GM18499 (cell line): ENCODE data around the gene RIBC2.
"Not testable (repeated sequence)": the region's sequence is repeated elsewhere in the genome, so short reads cannot be mapped to it uniquely, and the experiment has no call there.

ENCODE experiments used
- ATAC-seq: cut with Tn5 transposase; IDR thresholded peaks from one replicate; pipeline ENCODE4 v1.9.1; 2021; ENCODE audit warnings: moderate number of reproducible peaks; ENCODE audit not compliant: insufficient read depth, unreplicated experiment

The RIBC2 gene

DNA sequence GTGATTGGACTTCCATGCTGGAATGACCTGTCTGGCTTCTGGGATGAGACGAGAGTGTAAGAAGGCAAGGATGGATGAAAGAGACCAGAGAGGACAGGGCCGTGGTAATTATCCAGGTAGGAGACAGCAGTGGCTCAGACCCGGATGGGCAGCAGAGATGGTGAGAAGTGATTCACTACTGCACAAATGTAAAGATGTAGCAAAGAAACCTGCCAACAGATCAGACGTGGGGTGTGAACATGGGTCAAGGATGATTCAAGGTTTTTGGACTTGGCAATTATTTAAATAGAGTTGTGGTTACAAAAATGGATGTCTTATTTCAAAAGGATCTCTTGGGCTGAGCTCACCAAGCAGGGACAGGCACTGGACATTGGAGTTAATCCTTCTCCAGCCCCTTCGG, 32.7 kb downstream of the RIBC2 start:
- ATAC-seq = no peak

DNA sequence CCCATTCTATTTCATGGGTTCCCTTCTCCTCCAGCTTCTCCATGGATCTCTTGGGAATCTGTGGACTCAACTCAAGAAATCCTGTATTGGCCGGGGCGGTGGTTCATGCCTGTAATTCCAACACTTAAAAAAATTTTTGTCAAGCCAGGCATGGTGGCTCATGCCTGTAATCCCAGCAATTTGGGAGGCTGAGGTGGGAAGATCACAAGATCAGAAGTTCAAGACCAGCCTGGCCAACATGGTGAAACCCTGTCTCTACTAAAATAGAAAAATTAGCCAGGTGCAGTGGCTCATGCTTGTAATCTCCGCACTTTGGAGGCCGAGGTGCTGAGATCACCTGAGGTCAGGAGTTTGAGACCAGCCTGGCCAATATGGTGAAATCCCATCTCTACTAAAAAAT, 34.1 kb downstream of the RIBC2 start:
- ATAC-seq = not testable (repeated sequence)

DNA sequence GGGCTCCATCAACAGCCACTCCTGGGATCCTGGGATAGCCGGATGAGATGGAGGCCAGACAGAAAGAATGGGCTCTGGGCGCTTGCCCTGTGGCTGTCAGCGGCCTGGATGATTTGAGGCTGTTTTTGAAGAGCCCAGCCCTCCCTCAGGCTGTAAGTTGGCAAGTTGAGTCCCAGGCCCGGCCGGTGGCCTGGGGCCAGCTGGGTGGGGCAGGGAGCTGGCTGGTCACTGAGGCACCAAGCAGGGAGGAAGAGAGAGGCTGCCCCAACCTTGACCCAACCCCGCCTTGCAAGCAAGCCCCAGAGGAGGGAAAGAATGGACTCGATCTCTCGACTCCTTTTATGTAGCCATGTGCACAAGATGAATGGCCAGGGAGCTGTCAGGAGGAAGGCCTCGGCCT, 34.9 kb downstream of the RIBC2 start:
- ATAC-seq = no peak

DNA sequence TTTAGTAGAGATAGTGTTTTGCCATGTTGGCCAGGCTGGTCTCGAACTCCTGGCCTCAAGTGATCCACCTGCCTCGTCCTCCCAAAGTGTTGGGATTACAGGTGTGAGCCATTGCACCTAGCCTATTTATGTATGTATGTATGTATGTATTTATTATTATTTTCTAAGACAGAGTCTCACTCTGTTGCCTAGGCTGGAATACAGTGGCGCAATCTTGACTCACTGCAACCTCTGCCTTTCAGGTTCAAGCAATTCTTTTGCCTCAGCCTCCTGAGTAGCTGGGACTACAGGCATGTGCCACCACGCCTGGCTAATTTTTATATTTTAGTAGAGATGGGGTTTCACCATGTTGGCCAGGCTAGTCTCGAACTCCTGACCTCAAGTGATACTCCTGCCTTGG, 35.9 kb downstream of the RIBC2 start:
- not testable (repeated sequence) for ATAC-seq

DNA sequence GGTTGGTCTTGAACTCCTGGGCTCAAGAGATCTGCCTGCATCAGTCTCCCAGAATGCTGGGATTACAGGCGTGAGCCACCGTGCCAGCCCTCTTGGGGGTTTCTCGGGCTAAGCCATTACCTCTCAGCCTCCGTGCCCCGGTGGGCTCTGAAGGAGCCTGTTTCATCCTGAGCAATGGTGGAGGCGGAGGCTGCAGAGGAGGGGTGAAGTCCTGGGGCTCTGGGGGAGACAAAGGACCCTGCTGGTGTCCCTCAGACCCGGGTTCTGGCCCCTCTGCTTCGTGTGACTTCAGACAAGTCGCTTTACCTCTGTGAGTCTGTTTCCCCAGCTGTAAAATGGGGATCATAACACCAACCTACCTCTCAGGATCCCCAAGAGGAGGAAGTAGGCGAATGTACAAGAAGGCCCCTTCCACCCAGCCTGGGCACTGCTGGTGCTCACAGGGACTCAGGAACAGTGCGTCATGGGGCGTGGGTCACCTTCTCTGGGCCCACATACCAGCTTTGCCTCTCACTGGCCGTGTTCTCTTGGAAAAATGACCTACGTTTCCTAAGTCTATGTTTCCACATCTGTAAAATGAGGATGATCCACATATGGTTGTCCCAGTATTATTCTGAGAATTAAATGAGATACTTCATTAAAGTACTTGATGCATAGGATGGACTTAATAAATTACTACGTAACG, 36.8 kb downstream of the RIBC2 start:
- no peak for ATAC-seq

DNA sequence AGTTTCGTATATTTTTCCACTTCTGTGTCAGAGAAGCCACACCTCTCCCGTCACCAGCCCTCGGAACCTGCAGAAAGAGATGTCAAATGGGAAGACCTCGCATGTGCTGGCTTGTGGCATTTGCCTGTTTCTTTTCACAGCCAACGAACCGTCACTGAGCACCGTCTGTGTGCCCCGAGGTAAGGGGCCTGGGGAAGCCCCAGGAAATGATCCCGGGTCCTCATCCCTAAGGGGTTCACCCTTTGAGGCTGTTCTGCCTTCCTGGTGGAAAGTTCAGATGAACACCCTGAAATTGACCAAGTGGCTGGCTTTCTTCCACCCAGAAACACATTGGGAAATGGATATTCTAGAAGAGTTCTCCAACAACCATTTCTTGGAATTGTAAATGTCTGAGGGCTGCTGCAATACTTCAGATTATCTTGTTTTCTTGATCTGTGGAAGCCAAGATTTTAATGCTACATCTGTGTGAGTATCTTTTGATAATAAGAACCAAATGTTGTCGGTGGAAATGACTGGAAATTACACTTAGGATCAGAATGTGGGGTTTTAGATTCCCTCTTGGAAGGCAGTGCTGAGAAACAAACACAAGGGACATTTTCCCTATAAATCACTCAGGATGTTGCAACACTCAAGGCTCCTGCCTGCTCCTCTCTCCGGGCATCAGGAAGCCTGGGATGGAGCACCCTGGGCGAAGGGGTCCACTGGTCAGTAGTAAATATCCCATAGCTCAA, 37.6 kb downstream of the RIBC2 start:
- ATAC-seq = no peak

DNA sequence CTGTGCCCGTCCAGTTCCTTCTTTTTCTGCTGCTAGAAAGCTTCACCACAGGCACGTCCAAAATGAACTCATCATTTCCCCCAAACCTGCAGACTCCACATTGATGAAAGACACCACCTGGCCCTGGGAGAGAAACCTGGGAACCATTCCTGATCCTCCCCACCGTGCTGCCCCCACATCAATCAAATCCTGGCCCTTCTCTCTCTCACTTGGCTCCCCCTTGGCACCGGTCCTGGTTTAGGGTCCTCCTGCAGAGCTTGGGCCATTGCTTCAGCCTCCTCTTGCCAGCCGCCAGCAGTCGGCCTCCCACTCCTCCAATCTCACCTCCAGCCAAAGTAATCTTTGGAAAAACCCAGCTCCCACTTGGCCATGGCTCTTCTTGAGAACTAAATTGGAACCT, 38.5 kb downstream of the RIBC2 start:
- no peak for ATAC-seq

DNA sequence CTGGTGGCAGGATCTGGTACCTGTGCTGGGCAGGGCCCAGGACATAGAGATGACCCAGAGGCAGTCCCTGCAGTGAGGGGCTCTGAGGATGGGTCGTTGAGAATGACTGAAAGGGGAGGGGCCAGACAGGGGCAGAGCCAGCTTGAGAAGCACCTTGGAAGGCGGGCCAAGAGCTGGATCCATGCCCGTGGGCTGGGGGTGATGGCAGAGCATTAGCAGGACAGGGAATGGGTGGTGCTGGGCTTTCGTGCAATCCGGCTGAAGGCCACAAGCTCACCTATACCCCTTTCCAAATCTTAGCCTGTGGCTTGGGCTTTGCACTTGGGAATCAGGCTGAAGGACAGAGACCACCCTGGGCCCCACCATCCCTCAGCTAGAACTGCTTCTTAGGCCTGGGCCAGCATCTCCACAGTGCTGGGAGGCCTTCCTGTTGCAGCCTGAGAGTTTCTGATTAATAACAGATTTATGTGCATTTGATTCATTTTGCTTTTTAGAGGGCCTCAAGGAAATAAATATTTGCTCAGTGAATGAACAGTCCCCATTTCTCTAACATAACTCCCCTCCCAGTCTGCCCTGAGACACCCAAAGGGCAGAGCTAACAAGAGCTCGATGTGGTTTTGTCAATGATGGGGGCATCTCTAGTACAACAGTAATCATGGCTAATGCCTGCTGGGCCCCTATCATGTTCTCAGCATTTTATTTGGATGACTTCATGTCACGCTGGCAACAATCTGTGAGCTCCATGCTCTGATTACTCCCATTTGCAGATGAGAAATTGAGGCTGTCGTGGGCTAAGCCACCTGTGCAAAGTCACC, 39.3 kb downstream of the RIBC2 start:
- no peak for ATAC-seq

DNA sequence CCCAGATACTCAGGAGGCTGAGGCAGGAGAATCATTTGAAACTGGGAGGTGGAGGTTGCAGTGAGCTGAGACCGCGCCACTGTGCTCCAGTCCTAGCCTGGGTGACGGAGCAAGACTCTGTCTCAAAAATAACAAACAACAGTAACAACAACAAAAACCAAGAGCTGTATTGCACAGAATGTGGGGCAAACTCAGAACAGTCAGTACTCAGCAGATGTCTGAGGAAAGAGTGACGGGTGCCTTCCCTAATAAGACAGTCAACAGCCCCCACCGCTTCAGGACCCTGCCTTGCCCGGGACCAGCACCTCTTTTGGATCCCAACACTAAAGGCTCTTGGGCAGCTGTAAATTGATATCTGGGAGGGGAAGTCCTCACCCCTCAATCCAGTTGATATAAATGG, 40.3 kb downstream of the RIBC2 start:
- ATAC-seq = no peak

DNA sequence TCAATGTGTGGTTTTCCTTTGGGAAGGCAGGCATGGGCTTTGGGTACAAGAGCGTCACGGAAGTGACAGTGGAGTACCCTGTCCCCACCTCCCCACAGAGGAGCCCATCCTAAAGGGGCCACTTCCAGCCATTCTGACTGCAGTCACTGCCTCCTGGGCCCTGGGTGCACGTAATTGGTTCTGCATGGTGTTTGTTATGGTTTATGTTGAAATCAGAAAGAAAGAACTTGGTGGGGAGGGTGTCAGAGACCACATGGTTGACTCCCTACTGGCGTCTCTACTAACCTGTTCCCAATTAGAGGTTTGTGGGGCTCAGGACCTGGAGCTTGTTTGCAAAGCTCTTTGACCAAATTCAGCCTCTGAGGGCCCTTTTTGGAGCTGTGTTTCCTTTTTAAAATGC, 40.8 kb downstream of the RIBC2 start:
- no peak for ATAC-seq

DNA sequence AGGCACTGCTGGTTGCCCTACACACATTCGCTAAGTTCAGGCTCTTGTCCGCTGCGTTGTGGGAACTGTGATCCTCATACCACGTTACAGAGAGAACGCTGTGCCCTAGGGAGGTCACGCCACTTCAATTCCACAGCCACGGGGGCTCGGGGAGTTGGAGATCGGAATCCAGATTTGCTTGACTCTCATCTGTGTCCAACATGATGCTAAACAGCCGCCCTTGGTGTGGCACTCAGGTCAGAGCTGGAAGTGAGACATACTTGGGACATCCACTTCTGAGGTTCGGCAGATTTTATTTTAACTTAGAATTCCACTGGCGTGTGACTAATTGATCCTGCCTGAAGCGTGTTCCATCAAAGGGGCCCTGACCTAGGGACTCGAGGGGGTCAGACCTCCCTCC, 41.7 kb downstream of the RIBC2 start:
- ATAC-seq = no peak

DNA sequence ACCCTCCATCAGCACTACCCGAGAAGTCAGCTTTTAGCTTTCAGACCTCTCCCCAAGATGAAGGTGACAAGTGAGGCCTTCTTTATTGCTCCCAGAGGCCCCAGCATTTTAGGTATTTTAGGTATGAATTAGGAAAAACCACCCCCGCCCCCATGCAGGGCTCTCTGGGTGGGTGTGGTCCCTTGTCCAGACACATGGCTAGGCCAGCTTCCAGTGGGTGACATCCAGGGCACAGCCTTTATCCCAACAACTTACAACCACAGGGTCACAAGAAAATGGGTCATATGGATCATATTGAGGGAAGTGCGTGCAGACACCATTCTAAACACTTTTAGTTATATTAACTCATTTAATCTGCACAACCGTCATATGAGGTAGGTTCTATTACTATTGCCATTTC, 42.1 kb downstream of the RIBC2 start:
- no peak for ATAC-seq

DNA sequence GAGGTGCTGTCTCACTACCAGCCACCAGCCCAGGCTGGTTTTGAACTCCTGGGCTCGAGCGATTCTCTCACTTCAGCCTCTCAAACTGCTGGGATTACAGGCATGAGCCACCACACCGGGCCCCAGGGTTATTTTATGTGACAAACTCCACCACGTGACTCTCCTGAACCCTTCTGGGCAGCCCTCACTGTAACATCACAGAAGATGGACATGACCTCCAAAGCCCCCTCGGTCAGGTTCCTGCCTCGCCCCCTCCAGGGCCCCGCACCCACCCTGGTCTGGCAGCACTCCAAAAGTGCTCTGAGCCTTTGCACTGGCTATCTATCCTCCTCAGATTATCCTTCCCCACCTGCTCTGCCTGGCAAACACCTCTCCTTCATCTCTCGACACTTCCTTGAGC, 43.3 kb downstream of the RIBC2 start:
- no peak for ATAC-seq

DNA sequence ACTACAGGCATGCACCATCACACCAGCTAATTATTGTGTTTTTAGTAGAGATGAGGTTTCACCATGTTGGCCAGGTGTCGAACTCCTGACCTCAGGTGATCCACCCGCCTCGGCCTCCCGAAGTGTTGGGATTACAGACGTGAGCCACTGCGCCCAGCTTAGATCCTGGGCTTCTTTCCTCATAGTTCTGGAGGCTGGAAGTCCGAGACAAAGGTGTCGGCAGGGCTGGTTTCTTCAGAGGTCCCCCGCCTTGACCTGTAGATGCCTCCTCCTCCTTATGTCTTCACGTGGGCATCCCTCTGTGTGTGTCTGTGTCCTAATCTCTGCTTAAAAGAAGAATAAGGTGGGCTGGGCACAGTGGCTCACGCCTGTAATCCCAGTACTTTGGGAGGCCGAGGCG, 45.0 kb downstream of the RIBC2 start:
- ATAC-seq = no peak

DNA sequence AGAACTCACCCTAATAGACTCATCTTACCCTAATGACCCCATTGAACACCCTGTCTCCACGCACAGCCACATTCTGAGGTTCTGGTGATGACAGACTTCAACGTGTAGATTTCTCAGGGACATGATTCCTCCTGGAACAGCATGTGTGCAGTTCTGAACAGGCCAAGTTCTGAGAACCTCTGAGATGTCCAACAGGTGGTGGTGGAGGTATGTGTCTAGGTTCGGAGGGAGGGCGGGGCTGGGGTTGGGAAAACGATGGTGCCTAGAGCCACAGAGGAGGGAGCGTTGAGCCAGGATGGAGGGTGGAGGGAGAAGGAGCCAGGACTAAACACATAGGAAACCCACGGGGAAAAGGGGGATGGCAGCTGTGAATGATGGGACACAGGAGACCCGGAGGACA, 45.7 kb downstream of the RIBC2 start:
- ATAC-seq = no peak

DNA sequence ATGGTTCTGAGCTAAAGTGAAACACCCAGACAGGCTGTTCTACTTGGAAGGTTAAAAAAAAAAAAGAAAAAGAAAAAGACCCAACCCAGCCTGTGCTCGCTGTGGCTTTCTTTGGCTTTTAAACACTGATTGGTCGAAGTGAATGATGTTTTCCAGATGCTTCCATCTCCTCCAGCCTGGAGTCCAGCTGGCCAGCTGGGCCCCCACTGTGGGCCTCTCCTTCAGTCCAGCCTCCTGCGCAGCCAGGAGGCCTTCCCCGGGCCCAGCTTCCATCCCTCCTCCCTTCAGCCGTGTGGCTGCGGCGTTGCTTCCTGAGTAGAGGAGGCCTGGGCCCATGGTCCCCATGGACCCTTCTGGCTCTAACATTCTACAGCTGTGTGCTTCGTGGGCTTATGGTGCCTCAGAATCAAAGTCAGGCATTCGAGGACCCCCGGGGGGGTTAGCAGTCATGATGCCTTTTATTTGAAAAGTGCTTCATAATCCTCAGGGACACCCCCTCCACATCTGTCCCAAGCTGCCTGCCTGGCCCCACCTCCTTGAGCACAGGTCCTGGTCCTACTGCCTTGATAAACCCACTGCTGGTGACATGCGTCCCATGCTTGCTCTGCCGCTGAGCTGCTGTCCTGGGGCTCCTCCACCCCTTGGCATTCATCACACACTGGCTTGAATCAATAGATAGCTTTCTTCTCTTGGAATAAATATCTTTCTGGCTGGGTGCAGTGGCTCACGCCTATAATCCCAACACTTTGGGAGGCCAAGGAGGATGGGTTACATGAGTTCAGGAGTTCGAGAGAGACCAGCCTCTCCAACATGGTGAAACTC, 47.0 kb downstream of the RIBC2 start:
- no peak for ATAC-seq

DNA sequence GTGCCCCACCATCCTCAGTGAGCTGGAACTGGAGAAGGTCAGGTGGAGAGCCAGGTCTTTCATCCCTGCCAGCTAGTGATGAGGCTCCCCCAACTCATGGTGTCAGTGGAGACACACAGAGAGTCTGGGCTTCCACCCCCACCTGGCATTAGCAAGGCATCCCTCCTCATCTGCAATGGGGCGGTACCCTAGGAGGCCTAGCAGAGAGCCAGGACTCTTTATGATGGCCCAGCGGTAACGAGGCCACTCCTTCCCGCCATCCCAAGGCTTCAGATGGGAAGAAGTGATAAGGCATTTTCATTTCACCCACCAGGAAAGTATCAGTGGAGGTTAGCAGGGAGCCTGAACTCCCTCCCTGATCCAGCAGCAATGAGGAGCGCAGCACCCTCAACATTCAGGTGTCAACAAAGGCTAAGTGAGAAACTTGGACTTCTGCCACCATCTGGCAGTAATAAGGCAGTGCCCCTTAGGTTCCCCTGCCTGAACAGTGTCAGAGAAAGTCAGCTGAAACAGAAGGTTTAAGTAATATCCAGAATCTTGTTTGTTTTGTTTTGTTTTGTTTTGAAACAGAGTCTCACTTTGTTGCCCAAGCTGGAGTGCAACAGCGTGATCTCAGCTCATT, 48.7 kb downstream of the RIBC2 start:
- no peak for ATAC-seq

DNA sequence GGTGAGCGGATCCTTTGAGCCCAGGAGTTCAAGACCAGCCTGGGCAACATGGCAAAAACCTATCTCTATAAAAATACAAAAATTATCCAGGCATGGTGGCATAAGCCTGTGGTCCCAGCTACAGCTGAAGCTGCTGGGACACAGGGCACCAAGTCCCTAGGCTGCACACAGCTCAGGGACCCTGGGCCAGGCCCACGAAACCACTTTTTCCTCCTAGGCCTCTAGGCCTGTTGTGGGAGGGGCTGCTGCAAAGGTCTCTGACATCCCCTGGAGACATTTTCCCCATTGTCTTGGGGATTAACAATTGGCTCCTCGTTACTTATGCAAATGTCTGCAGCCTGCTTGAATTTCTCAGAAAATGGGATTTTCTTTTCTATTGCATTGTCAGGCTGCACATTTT, 50.2 kb downstream of the RIBC2 start:
- not testable (repeated sequence) for ATAC-seq

DNA sequence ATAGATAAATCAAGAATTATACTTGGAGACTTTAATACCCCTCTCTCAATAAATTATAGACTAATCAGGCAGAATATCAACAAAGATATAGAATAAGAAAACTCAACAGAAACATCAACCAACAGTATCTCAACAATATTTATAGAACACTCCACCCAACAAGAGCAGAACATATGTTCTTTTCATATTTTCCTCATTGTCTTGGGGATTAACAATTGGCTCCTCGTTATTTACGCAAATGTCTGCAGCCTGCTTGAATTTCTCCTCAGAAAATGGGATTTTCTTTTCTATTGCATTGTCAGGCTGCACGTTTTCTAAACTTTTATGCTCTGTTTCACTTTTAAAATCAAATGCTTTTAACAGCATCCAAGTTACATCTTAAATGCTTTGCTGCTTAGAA, 52.1 kb downstream of the RIBC2 start:
- ATAC-seq = no peak

DNA sequence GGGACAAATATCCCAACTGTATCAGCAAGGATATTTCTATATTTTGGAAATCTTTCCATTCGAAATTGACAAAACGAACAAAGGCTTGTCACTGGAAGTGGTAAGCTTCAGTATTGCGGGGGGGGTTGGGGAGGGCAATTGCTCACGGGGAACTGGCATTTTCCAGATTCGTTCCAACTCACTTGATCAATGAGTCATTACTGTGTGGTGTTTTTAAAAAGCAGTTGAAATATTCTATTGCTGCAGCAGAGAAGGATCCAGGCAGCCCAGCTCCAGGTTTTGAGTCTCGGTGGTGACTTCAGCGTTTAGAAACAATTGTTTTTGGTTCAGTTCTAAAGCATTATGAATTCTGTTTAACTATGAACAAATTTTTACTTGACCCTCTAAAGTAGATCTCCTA, 55.4 kb downstream of the RIBC2 start:
- ATAC-seq = no peak
